HG03571 (cell line): ENCODE results near the gene ADCK2.
"Not testable (repeated sequence)": the region's sequence is repeated elsewhere in the genome, so short reads cannot be mapped to it uniquely, and the experiment has no call there.

Experiments used
- ATAC-seq: cut with Tn5 transposase; IDR thresholded peaks from one replicate; pipeline ENCODE4 v1.9.1; 2021; ENCODE audit not compliant: unreplicated experiment

The ADCK2 gene

GRCh38 chr7:140672382-140673062, at the start of gene ADCK2:
Gene ADCK2, plus strand, starts transcription at chr7:140672945. Its CDS starts 386 bp downstream, at chr7:140673331.
- peak; percentile 51 for ATAC-seq

DNA sequence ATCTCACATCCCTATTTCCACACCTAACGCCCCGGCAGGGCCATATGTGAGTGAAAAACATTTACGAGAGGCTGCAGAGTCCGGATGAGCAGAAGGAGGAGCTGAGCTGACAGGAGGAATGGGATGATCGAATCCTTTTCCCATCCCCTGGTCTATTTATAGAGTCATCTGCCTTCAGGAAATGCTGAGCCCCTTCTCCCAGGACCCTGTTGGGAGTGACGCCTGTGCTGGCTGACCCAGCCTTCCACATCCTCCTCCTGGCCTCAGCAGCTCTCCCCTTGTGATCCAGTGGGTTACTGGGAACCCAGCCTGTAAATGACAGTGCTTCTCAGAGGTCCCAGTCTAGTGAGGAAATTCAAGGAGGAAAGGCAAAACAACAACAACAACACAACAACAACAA, 48.8 kb upstream of the ADCK2 start:
- ATAC-seq: no peak

- no peak for ATAC-seq
Observed at GRCh38 chr7:140624392-140625191, 48.2 kb upstream of the ADCK2 start.

- not testable (repeated sequence) for ATAC-seq
Observed at GRCh38 chr7:140625192-140625558, 47.6 kb upstream of the ADCK2 start.

DNA sequence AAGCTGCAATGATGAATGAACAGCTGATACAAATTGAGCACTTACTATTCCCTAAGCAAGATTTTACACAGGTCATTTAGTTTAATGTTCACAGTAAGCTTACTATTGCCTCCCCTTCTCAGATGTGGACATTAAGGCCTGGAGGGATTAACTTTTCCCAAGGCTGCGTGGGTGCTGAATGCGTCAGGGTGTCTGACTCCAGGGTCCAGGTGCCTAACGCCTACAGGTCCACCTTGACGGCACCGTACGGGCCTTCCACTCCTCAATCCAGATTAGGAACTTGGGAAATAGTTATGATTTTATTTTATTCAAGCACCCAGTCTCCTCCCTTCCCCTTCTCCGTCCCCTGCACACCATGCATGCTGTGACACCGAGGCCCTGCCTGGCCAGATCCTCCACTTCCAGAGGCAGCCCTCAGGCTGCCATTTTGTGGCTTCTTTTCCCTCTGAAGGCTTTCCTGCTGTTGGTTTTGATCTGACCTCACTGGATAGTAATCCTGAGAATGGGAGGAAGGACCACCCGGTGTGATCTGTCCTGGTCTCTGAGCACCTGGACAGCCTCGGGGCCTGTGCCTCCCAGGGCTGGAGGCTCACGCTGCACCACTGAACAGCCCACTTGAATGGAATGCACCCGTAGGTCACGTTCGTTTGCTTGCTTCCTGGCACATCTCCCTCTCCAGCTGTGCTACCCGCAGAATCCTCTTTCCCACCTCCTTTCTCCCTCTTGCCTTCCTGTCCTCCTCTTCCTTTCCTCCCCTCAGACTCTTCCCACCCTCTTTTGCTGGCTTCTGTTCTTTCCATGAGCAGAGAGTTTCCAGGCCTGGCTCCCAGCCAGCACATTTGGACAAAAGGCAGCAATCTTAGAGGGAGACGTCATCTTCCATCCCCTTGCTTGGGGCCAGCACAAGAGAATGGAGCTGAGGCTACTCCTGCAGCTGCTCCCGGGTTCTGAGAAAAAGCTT, 46.6 kb upstream of the ADCK2 start:
- no peak for ATAC-seq

DNA sequence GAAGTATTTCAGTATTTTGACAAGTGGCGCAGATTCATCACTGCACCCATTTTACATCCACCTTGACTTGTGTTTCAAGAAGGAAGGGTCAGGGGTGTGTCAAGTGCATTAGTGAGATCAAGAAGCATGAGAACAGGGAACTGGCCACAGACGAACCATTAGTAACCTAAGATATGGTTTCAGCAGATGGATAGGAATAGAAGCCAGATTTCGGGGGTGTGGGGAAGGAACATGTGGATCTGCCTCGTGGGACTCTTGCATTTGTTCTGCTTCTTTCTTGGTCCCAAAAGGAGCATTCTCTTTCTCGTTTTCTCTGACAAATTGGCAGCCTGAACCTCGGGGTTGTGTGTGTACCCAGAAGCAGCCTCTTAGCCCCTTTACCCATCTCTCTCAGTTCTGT, 41.7 kb upstream of the ADCK2 start:
- no peak for ATAC-seq

DNA sequence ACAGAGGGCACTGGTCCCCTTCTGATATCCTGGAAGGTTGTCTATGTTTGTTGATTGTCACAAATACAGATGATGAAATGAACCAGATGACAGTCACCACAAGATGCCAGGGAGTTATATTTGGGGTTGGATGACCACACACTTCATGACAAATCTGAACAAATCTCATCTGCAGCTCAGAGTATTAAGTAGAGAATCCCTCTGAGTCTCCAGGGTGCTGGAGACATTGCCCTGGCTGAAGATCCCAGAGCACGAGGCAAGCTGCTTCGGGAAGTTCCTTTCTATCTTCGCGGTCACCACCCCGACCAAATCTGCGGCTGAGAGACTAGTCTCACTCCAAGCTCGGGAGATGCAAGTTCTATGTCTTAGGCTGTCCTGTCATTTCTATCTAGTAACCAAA, 41.1 kb upstream of the ADCK2 start:
- ATAC-seq: no peak

DNA sequence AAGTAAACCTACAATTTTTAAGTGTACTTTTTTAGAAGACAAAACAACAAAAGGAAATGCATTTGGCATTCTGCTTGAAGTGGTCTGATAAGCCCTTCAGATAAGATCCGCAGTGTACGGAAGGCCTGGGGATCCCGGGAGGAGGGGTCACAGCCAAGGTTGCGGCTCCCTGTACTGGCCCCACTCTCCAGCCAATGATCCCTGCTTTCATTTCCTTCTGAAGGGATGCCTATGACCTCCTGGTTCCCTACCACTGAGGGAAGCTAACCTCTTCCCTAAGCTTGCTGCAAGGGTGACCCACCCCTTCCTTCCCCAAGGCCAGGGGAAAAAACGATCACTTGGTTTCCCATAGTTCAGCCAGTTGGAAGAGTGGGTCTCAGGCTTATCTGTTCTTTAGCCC, 37.4 kb upstream of the ADCK2 start:
- no peak for ATAC-seq

DNA sequence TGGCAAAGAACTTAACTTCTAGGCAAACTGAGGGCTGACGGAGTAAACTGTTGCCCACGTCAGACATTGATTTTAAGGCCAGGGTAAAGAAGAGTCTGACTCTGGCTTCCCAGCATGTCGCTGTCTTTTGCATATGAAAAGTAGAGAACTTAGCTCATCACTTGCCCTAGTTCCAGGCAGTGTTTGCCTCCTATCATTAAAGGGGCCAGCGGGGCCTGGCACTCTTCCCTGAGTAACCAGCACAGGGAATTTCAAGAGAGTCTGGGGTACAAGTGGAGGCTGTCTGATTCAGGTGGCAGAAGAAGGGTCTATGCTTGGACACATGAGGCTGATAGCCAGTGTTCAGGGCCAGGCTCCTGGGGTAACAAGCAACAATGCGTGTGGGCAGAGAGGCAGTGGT, 36.9 kb upstream of the ADCK2 start:
- ATAC-seq: no peak

DNA sequence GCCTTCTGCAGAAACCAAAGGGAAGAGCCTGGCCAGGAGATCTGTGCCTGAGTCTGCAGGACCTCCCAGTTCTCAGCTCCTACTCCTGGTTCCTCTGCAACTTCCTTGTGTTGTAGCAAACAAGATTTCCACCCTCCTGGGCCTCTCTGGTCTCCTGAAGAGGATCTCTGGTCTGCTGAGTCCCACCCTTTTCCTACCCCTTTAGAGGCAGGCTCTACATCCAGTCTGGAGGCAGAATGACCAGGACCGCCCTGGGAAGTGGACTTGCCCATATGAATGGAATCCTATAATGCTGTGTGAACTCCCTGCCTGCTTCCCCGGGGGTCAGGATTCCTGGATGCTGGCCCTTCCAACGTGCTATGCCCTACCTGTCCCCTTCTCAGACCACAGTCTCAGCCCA, 35.3 kb upstream of the ADCK2 start:
- ATAC-seq: no peak

DNA sequence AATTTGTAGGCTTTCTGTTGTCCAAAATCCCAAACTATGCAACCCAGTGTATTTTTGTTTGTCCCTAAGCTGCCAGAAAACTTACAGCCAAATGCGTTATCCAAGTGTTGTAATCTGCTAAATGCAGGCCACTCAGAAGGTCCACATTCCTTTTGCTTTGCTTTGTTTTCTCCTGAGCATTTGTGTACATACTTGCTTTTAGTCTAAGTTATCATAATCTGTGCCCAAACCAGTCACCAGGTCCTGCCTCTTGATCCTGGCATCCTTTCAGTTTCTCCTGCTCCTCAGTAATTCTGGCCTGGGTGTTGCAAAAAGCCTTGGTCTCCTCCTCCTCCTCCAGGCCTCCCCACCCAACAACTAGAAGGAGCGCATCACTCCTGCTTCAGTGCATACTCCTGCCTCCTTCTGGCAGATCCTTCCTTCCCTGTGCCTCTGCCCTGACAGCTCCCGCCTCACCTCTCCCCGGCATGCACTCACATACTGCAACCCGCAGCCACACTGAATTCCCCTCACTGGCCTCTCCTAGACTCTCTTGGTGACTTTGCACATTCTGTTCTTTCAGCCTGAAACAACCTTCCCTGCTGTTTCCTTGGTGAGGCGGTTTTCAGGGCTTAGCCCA, 34.5 kb upstream of the ADCK2 start:
- ATAC-seq: no peak

- ATAC-seq: no peak
Observed at GRCh38 chr7:140639366-140640053, 33.2 kb upstream of the ADCK2 start.

- ATAC-seq: no peak
Observed at GRCh38 chr7:140640060-140640637, 32.6 kb upstream of the ADCK2 start.

DNA sequence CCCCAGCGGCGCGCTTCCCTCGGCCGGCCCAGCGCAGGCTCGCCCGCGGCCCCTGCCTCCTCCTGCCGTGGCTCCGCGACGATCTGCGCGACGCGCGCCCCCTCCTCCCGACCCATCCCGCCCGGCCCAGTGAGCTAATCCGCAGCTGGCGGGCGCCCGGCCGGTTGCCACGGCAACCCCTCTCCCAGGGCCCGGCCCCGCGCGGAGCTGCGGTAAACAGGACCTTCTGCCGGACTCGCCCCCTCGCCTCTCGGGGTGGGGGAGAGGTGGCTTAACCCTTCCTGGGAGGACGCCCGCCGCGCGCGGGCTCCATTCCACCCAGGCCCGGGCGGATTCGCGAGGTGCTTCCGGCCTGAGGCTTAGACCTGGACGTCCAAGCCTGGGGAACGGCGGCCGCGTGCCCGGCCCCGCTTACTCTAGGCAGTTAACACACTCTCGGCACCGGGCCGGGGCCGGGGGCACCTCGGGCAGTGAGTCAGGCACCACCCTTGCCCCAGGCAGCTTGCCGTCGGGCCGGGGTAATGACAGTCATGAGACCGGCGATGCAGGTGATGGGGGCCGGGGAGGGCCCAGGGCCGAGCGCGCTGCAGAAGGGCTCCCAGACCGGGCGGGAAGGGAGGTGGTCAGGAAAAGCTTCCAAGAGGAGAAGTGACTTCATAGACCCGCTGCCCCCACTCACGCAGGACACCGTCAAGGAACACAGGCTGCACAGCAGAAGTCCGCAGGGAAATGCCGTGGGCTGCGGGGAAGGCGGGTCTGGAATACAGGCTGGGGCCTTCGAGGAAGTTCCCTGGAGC, 31.8 kb upstream of the ADCK2 start, which contains the start of gene DENND2A:
Gene DENND2A (minus strand): TSS at position 87 of the 797 bp plus-strand sequence. CDS start 38,416 bp downstream, outside the sequence.
- no peak for ATAC-seq

DNA sequence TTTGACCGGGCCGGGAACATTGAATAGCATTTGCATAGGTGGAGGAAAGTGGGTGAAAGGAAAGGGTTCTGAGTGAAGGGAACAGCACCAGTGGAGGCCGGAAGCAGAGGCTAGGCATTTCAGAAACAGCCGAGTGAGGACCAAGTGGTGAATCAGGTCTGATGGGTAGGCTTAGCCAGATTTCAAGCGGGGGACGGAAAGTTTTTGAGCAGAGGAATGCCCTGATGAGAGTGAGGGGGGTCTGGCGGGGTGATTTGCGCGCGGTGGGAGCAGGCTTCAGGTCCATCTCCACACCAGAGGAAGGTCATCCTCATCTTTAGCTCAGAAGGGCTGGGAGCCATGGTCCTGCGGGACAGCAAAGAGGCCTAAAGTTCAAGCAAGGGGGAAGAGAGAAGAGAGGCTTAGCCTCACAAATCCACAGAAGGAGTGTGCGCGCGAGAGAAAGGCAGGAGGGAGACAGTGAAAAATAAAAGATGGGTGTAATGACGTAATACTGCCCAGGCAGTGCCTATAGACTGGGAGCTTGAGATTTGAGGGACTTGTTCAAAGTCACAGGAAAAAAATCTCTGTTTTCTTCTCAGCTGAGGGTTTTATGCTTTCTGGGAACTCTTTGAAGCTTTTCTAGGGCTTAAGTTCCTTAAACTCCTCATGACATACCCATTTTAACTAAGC, 31.1 kb upstream of the ADCK2 start:
- ATAC-seq: no peak

DNA sequence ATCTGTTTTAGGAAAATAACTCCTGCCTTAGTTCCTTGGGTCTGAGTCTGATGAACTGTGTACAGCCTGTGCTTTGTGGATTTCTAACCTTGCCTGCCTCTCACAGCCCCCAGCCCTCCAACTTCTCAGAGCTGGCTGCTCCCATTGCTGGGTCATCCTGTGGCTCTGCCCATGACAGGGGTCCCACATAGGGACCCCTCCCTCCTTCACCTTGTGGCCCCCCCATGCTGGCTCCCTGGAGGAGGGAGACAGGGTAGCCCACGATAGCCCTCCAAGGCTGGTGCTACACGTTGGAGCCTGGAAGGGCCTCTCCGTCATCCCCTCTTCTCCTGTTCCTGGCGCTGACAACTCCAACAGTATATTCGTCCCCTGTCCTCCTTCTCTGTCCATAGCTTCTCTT, 29.3 kb upstream of the ADCK2 start:
- no peak for ATAC-seq

- not testable (repeated sequence) for ATAC-seq
Observed at GRCh38 chr7:140644761-140645160, 28.0 kb upstream of the ADCK2 start.

DNA sequence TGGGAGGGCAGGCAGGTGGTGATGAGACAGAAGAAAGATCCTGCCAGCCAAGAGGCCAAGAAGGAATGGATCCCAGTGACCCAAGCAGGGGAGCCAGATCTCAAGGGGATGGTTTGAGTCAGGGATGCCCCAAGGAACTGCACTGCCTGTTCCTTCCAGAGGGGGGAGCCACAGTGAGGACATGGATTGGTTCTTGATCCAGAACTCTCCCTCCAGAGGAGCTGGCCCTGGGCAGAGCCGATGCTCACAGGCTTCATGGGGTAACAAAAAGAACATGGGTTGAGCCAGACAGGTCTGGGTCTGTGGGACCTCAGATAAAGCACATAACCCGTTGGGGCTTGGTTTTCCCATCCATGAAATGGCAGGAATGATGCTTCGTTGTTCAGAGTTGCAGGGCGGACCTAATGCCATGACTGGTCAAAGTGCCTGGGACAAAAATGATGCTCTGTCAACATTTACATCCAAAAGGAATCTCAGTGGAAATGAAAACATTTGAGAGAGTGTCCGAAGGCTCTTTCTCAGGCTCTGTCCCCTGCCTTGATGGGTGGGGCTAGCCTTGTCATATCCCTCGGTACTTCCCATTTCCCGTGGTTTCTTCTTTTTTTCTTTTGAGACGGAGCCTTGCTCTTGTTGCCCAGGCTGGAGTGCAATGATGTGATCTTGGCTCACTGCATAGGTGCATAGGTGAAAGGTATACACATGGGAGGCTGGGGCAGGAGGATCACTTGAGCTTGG, 27.4 kb upstream of the ADCK2 start:
- no peak for ATAC-seq
